Prostate gland (tissue), 2 donors: ENCODE data around the gene MTOR.

ENCODE experiments used
- POLR2AphosphoS5 ChIP-seq: sonication (generic); formaldehyde crosslinking; IDR thresholded peaks from one replicate; pipeline ENCODE4 v1.6.1; 2017; ENCODE audit warnings: antibody characterized with exemption
- TF ChIP-seq, protein P1 (sequence below), 4 experiments: fragments of 200-600 bp in 2 of 4; fragments of 450-650 bp in 2 of 4; sonication (generic) in 2 of 4; IDR thresholded peaks; 1 replicate in 3 of 4; 2 replicates in 1 of 4; pipeline ENCODE4 v1.5.1; 2016 to 2019; ENCODE audit warnings: antibody characterized with exemption in 4 of 4, mild to moderate bottlenecking in 2 of 4, moderate library complexity in 2 of 4

GRCh38 chr1:11109047-11109760 lies 153.1 kb downstream of the MTOR start:
- no peak for TF ChIP-seq POLR2AphosphoS5
- TF ChIP-seq, protein P1, sequence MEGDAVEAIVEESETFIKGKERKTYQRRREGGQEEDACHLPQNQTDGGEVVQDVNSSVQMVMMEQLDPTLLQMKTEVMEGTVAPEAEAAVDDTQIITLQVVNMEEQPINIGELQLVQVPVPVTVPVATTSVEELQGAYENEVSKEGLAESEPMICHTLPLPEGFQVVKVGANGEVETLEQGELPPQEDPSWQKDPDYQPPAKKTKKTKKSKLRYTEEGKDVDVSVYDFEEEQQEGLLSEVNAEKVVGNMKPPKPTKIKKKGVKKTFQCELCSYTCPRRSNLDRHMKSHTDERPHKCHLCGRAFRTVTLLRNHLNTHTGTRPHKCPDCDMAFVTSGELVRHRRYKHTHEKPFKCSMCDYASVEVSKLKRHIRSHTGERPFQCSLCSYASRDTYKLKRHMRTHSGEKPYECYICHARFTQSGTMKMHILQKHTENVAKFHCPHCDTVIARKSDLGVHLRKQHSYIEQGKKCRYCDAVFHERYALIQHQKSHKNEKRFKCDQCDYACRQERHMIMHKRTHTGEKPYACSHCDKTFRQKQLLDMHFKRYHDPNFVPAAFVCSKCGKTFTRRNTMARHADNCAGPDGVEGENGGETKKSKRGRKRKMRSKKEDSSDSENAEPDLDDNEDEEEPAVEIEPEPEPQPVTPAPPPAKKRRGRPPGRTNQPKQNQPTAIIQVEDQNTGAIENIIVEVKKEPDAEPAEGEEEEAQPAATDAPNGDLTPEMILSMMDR (IDR thresholded peaks at IDR 0.05) = no peak
